ENCODE results near the gene CFAP68.
A peak's percentile ranks its signal among the peaks of the same experiment; 100 is the strongest.
"Not testable (repeated sequence)": the region's sequence is repeated elsewhere in the genome, so short reads cannot be mapped to it uniquely, and the experiment has no call there.

CFAP68 gene

DNA sequence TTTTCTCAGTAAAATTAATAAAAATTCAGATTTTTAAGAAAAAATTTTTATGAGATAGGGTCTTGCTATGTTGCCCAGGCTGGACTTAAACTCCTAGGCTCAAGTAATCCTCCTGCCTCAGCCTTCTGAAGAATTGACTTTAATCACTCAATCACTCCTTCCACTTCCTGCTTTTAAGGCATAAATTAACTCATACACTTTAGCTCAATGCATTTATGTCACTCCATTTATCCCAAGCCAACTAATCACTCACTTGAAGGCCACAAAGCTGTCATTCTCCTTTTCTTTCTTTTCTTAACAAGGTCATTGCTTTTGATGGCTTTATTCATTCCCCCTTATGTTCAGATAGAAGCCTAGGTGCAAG, 8.8 kb upstream of the CFAP68 start:
- DNase-seq (ENCODE audit: low read depth, low spot score): no peak

DNA sequence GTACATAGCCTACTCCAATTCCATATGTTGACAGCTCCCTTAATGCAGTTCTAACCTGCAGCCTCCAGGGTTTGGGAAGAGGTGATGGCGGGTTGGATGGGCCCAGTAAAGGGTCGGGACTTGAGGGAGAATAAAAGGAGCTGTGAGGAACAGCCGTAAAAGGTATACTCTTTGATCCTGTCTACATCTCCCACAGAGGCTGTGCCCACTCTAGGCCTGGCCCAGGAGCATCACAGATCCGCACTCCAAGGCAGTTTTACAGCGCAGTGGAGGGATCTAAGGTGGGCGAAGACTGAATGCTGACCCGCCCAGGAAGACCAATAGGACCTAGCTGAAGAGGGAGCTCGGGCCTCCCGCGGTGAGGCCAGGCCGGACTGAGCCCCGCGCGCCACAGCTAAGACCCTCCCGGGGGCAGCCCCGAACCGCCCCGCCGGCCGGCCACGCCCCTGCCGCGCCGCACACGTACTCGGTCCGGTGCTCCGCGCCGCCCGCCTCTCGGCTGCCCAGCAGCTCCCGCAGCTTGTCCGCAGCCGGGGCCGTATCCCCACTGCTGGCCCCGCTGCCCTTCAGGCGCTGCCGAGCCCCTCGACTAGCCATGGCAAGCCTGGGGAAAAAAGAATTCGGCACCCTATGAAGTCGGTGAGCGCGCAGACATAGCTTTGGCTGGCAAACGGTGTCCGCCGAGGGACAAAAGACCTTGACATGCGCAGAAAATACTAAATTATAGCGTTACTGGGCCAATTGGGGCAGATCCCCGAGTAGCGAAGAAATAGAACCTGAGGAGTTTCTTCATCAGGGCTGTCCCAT, 8.3 kb upstream of the CFAP68 start, which contains the start of gene ALG9:
Gene ALG9, minus strand, starts transcription at position 696 of the 807 bp plus-strand sequence. Its CDS starts 99 bp downstream, at position 597.
- peak; percentile 46 for DNase-seq (ENCODE audit: low read depth, low spot score)

DNA sequence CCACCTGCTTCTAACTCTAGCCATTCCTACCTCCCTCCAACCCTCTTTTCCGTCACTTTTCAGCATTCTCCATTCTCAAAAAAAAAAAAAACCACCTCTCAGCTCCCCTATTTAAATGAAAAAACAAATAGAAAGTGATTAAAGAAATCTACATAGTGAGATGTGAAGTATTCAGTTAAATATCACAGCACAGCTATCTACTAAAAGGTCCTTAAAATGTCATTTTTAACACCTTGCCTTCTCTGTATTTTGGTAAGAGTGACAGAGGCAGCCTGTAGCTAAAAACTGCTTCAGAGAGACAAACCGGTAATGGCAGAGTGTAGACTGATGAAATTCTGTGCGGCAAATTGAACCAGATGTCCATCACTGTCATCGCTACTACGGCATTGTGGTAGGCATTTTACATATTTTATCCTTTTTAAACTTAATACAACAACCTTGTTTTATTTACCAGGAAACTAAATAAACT, 7.6 kb upstream of the CFAP68 start:
- no peak for DNase-seq (ENCODE audit: low read depth, low spot score)

DNA sequence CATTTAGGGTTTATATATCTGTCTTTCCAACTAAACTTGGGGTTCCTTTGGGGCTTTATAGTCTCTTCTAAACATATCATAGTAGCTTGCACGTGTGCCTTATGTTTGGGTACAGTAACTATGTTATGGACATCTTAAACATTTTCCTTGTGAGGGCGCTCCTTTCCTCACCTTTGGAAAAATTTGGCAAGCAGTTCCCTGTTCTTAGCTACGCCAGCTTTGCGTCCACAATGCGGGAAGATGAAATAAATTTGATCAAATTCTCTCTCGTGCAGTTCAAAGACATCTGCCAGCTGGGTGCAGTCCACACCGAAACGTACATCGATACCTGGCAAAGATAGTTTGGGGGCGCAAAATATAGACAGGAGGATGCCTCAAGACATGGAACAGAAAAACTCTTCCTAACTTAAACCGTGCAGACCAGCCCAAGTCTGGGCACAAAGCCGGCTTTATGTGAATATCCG, 924 bp upstream of the CFAP68 start:
- peak; percentile 1 for DNase-seq (ENCODE audit: low read depth, low spot score)

DNA sequence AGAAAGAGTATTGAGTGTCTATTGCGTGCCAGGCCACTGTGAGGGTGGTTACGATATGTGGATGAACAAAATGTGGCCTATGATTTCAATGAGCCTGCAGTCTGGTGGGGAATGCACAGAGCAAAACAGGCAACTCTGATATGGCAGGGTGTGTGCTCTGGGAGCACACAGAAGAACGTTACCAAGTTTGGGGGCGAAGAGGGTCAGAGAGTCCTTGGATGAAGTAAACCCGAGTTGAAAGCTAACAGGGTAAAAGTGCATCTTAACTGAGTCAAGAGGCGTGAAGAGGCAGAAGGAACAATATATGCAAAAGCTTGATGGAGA, 258 bp downstream of the CFAP68 start:
- no peak for DNase-seq (ENCODE audit: low read depth, low spot score)

DNA sequence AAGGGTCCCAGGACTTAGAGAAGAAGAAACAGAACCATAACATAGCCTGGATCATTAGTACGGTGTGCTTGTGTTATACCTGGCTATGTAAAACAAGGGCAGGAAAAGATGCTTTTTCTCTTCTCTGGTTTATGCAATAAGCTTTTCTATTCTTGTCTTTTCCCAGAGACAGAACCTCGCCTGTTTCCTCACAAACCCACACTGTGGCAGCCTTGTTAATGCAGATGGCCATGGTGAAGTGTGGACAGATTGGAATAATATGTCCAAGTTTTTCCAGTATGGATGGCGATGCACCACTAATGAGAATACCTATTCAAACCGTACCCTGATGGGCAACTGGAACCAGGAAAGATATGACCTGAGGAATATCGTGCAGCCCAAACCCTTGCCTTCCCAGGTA, 2.9 kb downstream of the CFAP68 start:
- DNase-seq (ENCODE audit: low read depth, low spot score): no peak

DNA sequence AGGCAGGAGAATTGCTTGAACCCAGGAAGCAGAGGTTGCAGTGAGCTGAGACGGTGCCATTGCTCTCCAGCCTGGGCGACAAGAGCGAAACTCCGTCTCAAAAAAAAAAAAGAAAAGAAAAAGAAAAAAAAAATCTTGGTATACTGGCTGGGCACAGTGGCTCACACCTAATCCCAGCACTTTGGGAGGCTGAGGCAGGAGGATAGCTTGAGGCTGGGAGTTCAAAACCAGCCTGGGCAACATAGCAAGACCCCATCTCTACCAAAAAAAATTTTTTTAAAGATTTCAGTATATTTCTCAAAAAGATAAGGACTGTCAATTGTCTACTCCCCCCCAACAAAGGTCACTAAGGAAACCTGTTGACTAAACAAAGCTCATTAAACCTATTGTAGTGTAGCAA, 5.7 kb downstream of the CFAP68 start:
- not testable (repeated sequence) for DNase-seq (ENCODE audit: low read depth, low spot score)

DNA sequence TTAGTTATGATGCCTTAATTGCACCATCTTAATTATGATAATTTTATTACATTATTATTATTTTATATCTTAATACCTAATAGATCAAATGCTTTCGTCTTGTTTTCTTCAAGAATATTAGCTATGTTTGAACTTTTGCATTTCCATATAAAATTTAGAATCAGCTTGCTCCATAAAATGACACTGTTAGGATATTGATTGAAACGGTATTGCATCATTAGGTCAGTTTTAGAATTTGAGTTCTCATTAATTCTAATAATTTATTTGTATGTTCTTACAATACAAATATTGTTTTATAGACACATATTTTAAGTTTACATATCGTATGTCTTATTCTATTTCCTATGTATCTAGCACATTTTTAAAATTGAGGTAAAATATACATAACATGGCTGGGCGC, 6.7 kb downstream of the CFAP68 start:
- DNase-seq (ENCODE audit: low read depth, low spot score): no peak

DNA sequence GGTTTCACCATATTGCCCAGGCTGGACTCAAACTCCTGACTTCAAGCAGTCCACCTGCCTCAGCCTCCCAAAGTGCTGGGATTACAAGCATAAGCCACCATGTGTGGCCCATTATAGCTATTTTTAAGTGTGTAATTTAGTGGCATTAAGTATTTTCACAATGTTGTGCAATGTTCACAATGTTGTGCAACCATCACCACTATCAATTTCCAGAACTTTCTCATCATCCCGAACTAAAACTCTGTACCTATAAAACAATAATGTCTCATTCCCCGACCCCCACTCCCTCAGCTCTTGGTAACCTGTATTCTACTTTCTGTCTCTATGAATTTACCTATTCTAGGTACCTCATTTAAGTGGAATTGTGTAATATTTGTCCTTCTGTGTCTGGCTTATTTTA, 7.5 kb downstream of the CFAP68 start:
- no peak for DNase-seq (ENCODE audit: low read depth, low spot score)

DNA sequence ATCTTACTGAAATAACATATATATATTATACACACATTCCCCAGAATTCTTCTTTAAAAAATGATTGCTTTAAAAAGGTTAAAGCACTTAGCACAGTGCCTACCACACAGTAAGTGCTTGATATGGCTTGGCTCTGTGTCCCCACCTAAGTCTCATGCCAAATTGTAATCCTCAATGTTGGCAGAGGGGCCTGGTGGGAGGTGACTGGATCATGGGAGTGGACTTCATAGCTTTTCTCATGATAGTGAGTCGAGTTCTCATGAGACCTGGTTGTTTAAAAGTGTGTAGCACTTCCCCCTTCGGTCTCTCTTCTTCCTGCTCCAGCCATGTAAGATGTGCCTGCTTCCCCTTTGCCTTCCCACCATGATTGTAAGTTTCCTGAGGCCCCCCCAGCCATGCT, 26.1 kb downstream of the CFAP68 start:
- no peak for DNase-seq (ENCODE audit: low read depth, low spot score)

DNA sequence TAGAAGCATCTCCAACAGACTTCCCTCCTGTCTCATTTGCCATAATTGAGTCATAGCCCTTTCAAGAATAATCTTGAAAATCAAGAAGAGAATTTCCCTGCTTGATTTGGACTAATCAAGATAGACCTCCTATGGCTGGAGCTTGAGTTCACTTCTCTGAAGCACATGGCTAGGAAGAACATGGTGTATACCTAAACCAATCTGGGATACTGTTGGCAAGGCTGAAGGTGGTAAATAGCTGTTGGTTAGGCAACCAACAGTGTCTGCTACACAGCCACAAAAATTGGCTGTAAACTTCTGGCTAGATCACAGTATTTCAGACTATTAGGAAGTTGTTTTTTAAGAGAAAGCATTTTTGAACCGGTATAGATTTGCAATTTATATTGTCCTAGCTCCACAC, 27.3 kb downstream of the CFAP68 start:
- DNase-seq (ENCODE audit: low read depth, low spot score): no peak

DNA sequence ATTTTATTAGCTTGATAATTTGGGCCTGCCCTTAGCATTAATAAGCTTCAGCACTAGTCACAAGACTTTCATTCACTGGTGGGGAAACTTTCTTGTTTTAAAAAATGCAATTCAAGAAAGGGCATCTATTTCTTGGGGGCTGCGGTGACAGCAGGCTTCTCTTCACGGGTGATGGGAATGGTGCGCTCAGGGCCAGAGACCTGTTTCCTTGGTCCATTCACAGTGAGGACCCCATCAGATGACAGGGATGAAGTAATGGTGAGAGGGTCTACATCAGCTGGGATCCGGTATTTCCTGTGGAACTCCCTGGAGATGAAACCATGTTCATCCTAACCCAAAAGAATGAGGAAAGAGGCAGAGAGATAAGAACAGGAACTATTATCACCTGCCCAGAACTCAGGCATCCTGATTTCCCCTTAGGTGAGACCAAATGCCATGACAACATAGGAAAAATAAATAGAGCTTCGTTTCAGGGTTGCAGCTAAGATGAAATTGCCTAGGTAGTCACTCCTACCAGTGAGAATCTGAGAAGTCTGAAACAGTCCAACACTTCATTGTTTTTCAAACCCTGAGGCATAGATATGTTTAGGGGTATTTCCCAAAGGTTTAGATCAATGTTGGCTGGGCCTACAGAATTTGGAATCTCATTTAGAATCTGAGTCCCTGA, 29.4 kb downstream of the CFAP68 start:
- no peak for DNase-seq (ENCODE audit: low read depth, low spot score)

DNA sequence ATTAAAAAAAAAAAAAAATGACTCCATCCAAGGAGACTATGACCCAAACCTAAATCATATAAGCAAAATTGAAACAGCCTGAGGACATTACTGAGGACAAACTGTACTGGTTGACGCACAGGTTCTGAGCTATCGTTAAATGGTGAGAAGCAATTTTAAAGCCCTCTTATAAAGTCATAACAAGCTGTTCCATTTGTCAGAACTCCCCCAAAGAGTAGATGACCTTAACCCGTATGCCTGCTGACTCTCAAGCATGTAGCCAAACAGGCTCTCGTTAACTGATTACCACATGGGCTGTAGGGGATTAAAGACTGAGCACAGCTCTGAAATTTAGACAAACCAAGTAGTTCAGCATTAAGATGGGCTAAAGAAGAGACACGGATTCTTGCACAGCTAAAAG, 30.0 kb downstream of the CFAP68 start:
- no peak for DNase-seq (ENCODE audit: low read depth, low spot score)

DNA sequence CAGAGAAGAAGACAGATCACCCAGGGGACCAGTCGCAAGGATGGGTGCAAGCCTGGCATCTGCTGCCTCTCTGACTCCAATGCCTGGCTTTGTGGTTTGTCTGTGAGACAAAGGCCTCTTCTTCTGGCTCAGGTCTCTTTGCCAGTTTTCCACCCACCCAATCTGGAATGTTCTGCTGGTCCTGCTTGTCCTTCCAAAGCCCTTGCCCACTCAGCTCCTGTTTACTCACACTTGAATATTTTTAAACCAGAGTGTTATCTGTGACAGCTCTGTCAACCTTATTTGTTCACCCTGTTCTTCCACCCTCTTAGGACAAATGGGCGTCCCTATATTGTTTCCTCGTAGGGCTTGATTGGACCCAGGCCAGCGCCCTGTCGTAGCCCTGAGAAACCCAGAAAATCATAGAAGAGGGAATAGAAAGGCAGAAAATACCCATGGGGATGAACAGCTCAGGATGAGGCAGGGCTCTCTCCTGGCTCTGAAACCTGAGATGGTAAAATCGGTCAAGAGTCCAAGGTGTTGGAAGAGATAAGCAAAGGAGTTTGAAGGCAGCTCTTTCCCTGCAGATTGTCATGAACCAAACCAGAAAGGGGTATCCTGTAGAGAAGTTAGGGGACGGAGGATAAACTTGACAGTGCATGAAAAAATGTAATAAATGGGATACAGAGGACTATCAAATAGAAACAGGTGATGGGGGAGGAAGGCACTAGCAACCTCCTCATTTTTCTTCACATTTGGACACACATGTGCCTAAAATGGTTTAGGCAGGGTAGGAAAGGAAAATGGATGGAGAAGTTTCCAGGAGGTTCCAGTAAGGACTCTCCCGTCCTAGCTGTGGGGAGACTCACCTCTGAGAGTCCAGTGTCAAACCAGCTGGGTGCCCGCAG, 31.6 kb downstream of the CFAP68 start:
- no peak for DNase-seq (ENCODE audit: low read depth, low spot score)

DNA sequence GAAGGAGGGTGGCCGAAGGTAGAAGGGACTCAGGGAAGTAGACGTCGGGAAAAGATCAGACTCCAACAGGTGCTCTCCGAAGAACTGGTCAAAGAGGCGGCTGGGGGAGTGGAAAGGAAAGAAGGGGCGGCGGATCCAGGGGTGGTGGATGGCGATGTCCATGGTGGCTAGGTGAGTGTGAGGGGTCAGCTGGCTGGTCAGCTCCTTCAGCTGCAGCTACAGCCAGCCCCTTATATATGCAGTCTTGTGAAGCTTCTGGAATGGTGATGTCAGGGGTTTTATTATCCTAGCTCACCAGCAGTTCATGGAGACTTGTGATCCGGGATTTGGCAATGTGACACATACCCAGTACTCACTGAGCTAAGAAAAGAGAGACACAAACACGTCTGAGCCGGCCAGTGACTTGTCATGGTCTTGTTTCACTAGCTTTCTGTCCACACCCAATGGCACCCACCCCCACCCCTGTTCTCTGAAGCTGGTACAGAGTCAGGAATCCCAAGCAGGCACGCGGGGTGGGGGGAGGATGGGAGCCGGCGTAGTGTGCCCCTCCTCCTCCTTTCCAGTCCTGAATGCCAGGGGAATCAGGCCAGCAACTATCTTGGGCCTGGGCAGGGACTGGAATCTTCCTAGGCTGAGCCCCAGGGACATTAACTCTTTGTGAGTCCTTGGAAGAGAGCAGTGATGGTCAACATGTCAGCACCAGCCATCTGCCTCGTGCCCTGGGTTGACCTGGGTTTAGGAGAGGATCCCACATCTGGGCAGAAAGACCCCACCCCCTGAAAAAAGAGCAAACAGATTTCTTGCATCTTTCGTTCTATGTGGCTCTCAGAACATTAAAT, 32.4 kb downstream of the CFAP68 start, which contains the start of gene CRYAB:
Gene CRYAB, minus strand, starts transcription at position 208 of the 839 bp plus-strand sequence. Its CDS starts 46 bp downstream, at position 162.
- DNase-seq (ENCODE audit: low read depth, low spot score): no peak

DNA sequence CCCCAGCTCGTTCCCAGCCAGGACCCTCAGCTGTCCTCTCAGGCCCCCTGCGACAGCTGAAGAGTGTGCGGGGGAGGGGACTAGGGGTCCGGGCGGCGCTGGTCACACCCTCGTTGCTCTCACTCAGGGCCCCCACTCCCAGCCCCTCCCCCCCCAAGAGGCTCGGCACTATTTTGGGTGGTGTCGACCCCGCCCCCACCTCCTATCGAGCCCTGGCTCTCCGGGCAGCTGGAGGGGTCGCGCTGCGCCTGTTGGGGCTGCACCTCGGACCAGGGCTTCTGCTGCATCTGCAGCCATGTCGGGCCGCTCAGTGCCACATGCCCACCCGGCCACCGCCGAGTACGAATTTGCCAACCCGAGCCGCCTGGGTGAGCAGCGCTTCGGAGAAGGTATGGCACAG, 33.2 kb downstream of the CFAP68 start, which contains the start of gene HSPB2:
Gene HSPB2, plus strand, starts transcription at position 200 of the 400 bp plus-strand sequence. Its CDS starts 96 bp downstream, at position 296.
- no peak for DNase-seq (ENCODE audit: low read depth, low spot score)

DNA sequence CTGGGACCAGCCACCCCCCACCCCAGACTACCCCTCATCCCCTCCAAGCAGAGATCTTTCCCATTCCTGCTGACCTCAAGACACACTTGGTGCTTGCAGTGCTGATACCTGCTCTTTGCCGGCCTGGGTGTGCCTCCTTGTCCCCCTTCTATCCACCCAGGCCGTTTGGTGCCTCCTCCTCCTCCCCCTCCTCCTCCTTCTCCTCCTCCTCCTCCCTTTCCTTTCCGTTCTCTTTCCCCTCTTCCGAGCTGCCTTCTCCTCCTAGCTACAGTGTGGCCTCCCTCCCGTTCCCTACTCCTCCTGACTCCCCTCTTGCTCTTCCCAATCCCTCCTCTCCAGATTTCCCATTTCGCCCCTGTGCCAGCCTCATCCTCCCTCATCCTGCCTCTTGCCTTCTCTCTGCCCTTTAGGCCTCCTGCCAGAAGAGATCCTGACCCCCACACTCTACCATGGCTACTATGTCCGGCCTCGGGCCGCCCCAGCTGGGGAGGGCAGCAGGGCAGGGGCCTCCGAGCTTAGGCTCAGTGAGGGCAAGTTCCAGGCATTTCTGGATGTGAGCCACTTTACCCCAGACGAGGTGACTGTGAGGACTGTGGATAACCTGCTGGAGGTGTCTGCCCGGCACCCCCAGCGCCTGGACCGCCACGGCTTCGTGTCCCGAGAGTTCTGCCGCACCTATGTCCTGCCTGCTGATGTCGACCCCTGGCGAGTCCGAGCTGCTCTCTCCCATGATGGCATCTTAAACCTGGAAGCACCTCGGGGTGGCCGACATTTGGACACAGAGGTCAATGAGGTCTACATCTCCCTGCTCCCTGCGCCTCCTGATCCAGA, 33.9 kb downstream of the CFAP68 start:
- no peak for DNase-seq (ENCODE audit: low read depth, low spot score)

DNA sequence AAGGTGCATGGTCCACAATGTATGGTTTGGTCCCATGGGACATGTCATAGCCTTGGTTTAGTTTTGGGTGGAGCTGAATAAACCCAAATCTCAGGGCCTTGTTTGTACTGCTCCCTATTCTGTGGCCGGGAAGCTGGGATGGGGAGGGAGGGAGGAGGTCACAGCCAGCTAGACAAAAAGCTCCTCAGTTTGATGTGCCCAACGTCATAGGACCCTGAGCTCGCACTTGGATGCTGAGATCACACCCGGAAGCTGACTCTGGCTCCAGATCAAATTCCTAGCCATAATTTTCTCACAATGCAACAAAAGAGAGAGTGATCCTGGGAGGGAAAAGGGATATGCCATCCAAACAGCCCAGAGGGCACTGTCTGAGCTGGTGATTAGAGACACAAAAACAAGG, 34.7 kb downstream of the CFAP68 start:
- DNase-seq (ENCODE audit: low read depth, low spot score): no peak

DNA sequence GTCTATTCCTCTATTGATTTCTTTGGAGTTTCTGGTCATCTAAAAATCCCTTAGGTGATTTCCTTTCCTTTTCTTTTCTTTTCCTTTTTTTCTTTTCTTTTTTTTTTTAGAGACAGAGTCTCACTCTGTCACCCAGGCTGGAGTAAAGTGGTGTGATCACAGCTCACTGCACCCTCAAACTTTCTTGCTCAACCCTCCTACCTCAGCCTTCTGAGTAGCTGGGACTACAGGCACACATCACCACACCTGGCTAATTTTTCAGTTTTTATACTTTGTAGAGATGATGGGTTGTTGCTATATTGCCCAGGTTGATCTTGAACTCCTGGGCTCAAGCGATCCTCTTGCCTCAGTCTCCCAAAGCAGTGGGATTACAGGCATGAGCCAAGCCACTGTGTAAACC, 37.4 kb downstream of the CFAP68 start:
- DNase-seq (ENCODE audit: low read depth, low spot score): no peak

DNA sequence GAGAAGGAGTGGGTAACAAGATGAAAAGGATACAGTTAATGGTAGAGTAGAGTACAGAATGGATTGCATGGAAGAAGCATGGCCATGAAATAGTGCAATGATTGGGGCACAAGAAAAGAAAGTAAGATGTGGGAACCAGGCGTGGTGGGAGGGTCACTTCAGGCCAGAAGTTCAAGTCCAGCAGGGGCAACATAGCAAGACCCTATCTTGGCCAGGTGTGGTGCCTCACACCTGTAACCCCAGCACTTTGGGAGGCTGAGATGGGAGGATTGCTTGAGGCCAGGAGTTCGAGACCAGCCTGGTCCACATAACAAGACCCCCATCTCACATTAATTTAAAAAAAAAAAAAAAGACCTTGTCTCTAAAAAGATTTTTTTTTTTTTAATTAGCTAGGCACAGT, 38.0 kb downstream of the CFAP68 start:
- DNase-seq (ENCODE audit: low read depth, low spot score): no peak

Data from smooth muscle cell of the brain vasculature (primary cell).